ENCODE results near the gene DIPK1B. TPM values are rescaled to one million over a fixed set of nuclear protein-coding genes. Genes with fewer than 3 reads are reported as not detected.

The DIPK1B gene
- total RNA-seq, 1 experiment from 2014 or later: not detected

- no peak for TF ChIP-seq CTCF (IDR thresholded peaks at IDR 0.05; ENCODE audit: unreplicated experiment)
- ChIA-PET POLR2A (interaction anchor here (0.7 to 1.4 kb wide), 3 partner anchors 10 to 104 kb away, joined by 3 to 4 read pairs (median 3); no protein-coding TSS in a partner anchor), CTCF (interaction anchor here (0.8 kb wide), 1 partner anchor 13 kb away, joined by 3 read pairs; no protein-coding TSS in a partner anchor)
- Mint-ChIP-seq H3K4me3 (ENCODE audit: unreplicated experiment) (no peak overlapping the region), H3K4me1 (ENCODE audit: insufficient read depth, unreplicated experiment) (no peaks in the 10 kb centered on the region), H3K27ac (ENCODE audit: low read depth, unreplicated experiment) (no peak overlapping the region), H3K36me3 (ENCODE audit: insufficient read depth, unreplicated experiment) (no peaks in the 10 kb centered on the region), H3K27me3 (ENCODE audit: insufficient read depth, unreplicated experiment) (peaks cover 10% of the 10 kb centered on the region), H3K9me3 (ENCODE audit: unreplicated experiment) (no peaks in the 10 kb centered on the region)
- intact Hi-C loops (cut with micrococcal nuclease): no loop called here
- BruUV-seq (replicated peaks): no TSS peak
- no peak for DNase-seq (ENCODE audit: unreplicated experiment)
Observed at GRCh38 chr9:136712690-136713544, 545 bp downstream of the DIPK1B start.

GRCh38 chr9:136713550-136713949 lies 1.2 kb downstream of the DIPK1B start:
- TF ChIP-seq CTCF (IDR thresholded peaks at IDR 0.05; ENCODE audit: unreplicated experiment): no peak
- no peak for DNase-seq (ENCODE audit: unreplicated experiment)
- Mint-ChIP-seq H3K36me3 (ENCODE audit: insufficient read depth, unreplicated experiment) (no peaks in the 10 kb centered on the region), H3K27ac (ENCODE audit: low read depth, unreplicated experiment) (no peak overlapping the region), H3K9me3 (ENCODE audit: unreplicated experiment) (no peaks in the 10 kb centered on the region), H3K4me1 (ENCODE audit: insufficient read depth, unreplicated experiment) (no peaks in the 10 kb centered on the region), H3K27me3 (ENCODE audit: insufficient read depth, unreplicated experiment) (peaks cover 10% of the 10 kb centered on the region), H3K4me3 (ENCODE audit: unreplicated experiment) (no peak overlapping the region)
- no TSS peak for BruUV-seq (replicated peaks)
- CTCF ChIA-PET: interaction anchor here (0.6 to 0.8 kb wide), 2 partner anchors 12 to 14 kb away, joined by 3 read pairs; no protein-coding TSS in a partner anchor
- intact Hi-C loops (cut with micrococcal nuclease): no loop called here
- POLR2A ChIA-PET: interaction anchor here (1.0 to 1.4 kb wide), 2 partner anchors 9 to 13 kb away, joined by 3 to 4 read pairs; no protein-coding TSS in a partner anchor

- no TSS peak for BruUV-seq (replicated peaks)
- no peak for DNase-seq (ENCODE audit: unreplicated experiment)
- H3K36me3 Mint-ChIP-seq (ENCODE audit: insufficient read depth, unreplicated experiment): no peaks in the 10 kb centered on the region
- ChIA-PET CTCF (interaction anchor here (0.6 kb wide), 1 partner anchor 14 kb away, joined by 3 read pairs; no protein-coding TSS in a partner anchor), POLR2A (interaction anchor here (0.5 to 1.8 kb wide), 4 partner anchors 11 to 19 kb away, joined by 3 to 7 read pairs (median 4); no protein-coding TSS in a partner anchor)
- TF ChIP-seq CTCF (IDR thresholded peaks at IDR 0.05; ENCODE audit: unreplicated experiment): no peak
- peaks cover 10% of the 10 kb centered on the region for H3K27me3 Mint-ChIP-seq (ENCODE audit: insufficient read depth, unreplicated experiment)
- no peaks in the 10 kb centered on the region for H3K4me1 Mint-ChIP-seq (ENCODE audit: insufficient read depth, unreplicated experiment)
- no peak overlapping the region for H3K4me3 Mint-ChIP-seq (ENCODE audit: unreplicated experiment)
- H3K9me3 Mint-ChIP-seq (ENCODE audit: unreplicated experiment): no peaks in the 10 kb centered on the region
- intact Hi-C loops (cut with micrococcal nuclease): no loop called here
- H3K27ac Mint-ChIP-seq (ENCODE audit: low read depth, unreplicated experiment): no peak overlapping the region
Observed at GRCh38 chr9:136714096-136714892, 1.9 kb downstream of the DIPK1B start.

GRCh38 chr9:136714893-136715274 lies 2.5 kb downstream of the DIPK1B start:
- peaks cover 10% of the 10 kb centered on the region for H3K27me3 Mint-ChIP-seq (ENCODE audit: insufficient read depth, unreplicated experiment)
- no peak overlapping the region for H3K4me3 Mint-ChIP-seq (ENCODE audit: unreplicated experiment)
- H3K9me3 Mint-ChIP-seq (ENCODE audit: unreplicated experiment): no peaks in the 10 kb centered on the region
- H3K27ac Mint-ChIP-seq (ENCODE audit: low read depth, unreplicated experiment): no peak overlapping the region
- no peaks in the 10 kb centered on the region for H3K36me3 Mint-ChIP-seq (ENCODE audit: insufficient read depth, unreplicated experiment)
- no peaks in the 10 kb centered on the region for H3K4me1 Mint-ChIP-seq (ENCODE audit: insufficient read depth, unreplicated experiment)
- BruUV-seq (replicated peaks): no TSS peak
- DNase-seq (ENCODE audit: unreplicated experiment): no peak
- ChIA-PET POLR2A (interaction anchor here (0.8 to 1.8 kb wide), 2 partner anchors 12 to 13 kb away, joined by 3 to 7 read pairs; no protein-coding TSS in a partner anchor), CTCF (no interaction called here)
- intact Hi-C loops (cut with micrococcal nuclease): no loop called here
- no peak for TF ChIP-seq CTCF (IDR thresholded peaks at IDR 0.05; ENCODE audit: unreplicated experiment)

Data from MCF 10A (cell line).